OCI-LY3 (cell line): ENCODE results near the gene PKD1.
"Not testable (repeated sequence)": the region's sequence is repeated elsewhere in the genome, so short reads cannot be mapped to it uniquely, and the experiment has no call there.

ENCODE experiments used
- H2AFZ ChIP-seq: fragments of 200-600, 300-600 bp; shearing (Covaris generic); 2 replicates; pipeline ENCODE4 v1.6.0; 2014; ENCODE audit warnings: antibody characterized with exemption, low read depth, low read length
- H3K27ac ChIP-seq: fragments of 200-600, 300-600 bp; sonication (generic); 2 replicates; pipeline ENCODE4 v1.5.1; 2014; ENCODE audit warnings: mild to moderate bottlenecking, low read length, moderate library complexity, mixed read lengths
- H3K27me3 ChIP-seq: fragments of 200-600, 300-600 bp; sonication (generic); 2 replicates; pipeline ENCODE4 v1.6.1; 2014; ENCODE audit warnings: low read depth, low read length, mixed read lengths
- H3K36me3 ChIP-seq: fragments of 200-600, 300-600 bp; sonication (generic); replicated peaks from 2 replicates; pipeline ENCODE3; 2014; ENCODE audit warnings: low read depth, low read length, mixed read lengths
- H3K4me1 ChIP-seq: fragments of 300-600, 200-600 bp; sonication (generic); 2 replicates; pipeline ENCODE4 v1.6.1; 2014; ENCODE audit warnings: low read length, mixed read lengths
- H3K4me2 ChIP-seq: fragments of 200-600, 300-600 bp; sonication (generic); 2 replicates; pipeline ENCODE4 v1.6.1; 2014; ENCODE audit warnings: low read length, mixed read lengths
- H3K4me3 ChIP-seq: fragments of 300-600, 200-600 bp; sonication (generic); 2 replicates; pipeline ENCODE4 v1.5.1; 2014; ENCODE audit warnings: antibody characterized with exemption, mild to moderate bottlenecking, low read length, moderate library complexity
- H3K79me2 ChIP-seq: fragments of 300-600, 200-600 bp; shearing (Covaris generic); 2 replicates; pipeline ENCODE4 v1.6.1; 2014; ENCODE audit warnings: mild to moderate bottlenecking, low read length, mixed read lengths
- H3K9ac ChIP-seq: fragments of 300-600, 200-600 bp; shearing (Covaris generic); 2 replicates; pipeline ENCODE4 v1.6.0; 2014; ENCODE audit warnings: mild to moderate bottlenecking, low read length, moderate library complexity
- H3K9me3 ChIP-seq: fragments of 200-600, 300-600 bp; shearing (Covaris generic); 2 replicates; pipeline ENCODE4 v1.6.1; 2014; ENCODE audit warnings: low read length, mixed read lengths; ENCODE audit not compliant: insufficient read depth
- H4K20me1 ChIP-seq: fragments of 200-600, 300-600 bp; sonication (generic); 2 replicates; pipeline ENCODE4 v1.6.1; 2016; ENCODE audit warnings: low read length, mixed read lengths; ENCODE audit not compliant: insufficient read depth
- CTCF ChIP-seq: fragments of 200-600, 300-600 bp; sonication (generic); IDR thresholded peaks from 2 replicates; pipeline ENCODE4 v1.5.1; 2014; ENCODE audit warnings: antibody characterized with exemption, low read length, low read depth
- EZH2phosphoT487 ChIP-seq: fragments of 200-600 bp; shearing (Covaris generic); IDR thresholded peaks from 2 replicates; pipeline ENCODE4 v1.6.1; 2018; ENCODE audit warnings: antibody characterized with exemption, mixed run types, low read depth

The PKD1 gene

GRCh38 chr16:2122429-2122828 is 13.3 kb downstream of the PKD1 start:
- Histone ChIP-seq H3K4me1 (no peaks in the 10 kb centered on the region), H3K4me3 (no peak overlapping the region), H3K4me2 (no peak overlapping the region), H3K36me3 (no peaks in the 10 kb centered on the region), H2AFZ (no peak overlapping the region), H3K27me3 (no peaks in the 10 kb centered on the region), H3K27ac (no peak overlapping the region), H4K20me1 (peaks cover 5% of the 10 kb centered on the region), H3K9me3 (no peaks in the 10 kb centered on the region), H3K9ac (no peak overlapping the region), H3K79me2 (no peaks in the 10 kb centered on the region)
- TF ChIP-seq CTCF (no peak), EZH2phosphoT487 (no peak)

- H4K20me1 ChIP-seq = no peaks in the 10 kb centered on the region; the same call in 1 of the 2 replicates
- no peaks in the 10 kb centered on the region for H3K4me1 ChIP-seq
- H3K27ac ChIP-seq = no peak overlapping the region
- H3K9ac ChIP-seq = no peak overlapping the region
- no peak overlapping the region for H2AFZ ChIP-seq
- H3K4me2 ChIP-seq = peak overlapping the region; percentile 2; the same call in 1 of the 2 replicates
- TF ChIP-seq CTCF = no peak
- no peak for TF ChIP-seq EZH2phosphoT487
- no peaks in the 10 kb centered on the region for H3K27me3 ChIP-seq
- H3K79me2 ChIP-seq = no peaks in the 10 kb centered on the region
- H3K36me3 ChIP-seq = no peaks in the 10 kb centered on the region
- H3K9me3 ChIP-seq = no peaks in the 10 kb centered on the region
- H3K4me3 ChIP-seq = no peak overlapping the region
Observed at GRCh38 chr16:2121853-2122252, 13.8 kb downstream of the PKD1 start.

- H3K9ac ChIP-seq, H3K27ac ChIP-seq, H2AFZ ChIP-seq, H3K36me3 ChIP-seq, H3K9me3 ChIP-seq, H3K4me1 ChIP-seq, H3K4me3 ChIP-seq, H4K20me1 ChIP-seq, H3K79me2 ChIP-seq, H3K27me3 ChIP-seq: not testable (repeated sequence)
- peak overlapping the region; percentile 2; the same call in 1 of the 2 replicates for H3K4me2 ChIP-seq
- TF ChIP-seq CTCF = peak; percentile 50
Observed at GRCh38 chr16:2121325-2121724, 14.4 kb downstream of the PKD1 start.

GRCh38 chr16:2117960-2118722 is 17.6 kb downstream of the PKD1 start:
- H3K9ac ChIP-seq, H3K4me1 ChIP-seq, H3K36me3 ChIP-seq, H3K79me2 ChIP-seq, H3K27me3 ChIP-seq, H3K4me2 ChIP-seq, H3K9me3 ChIP-seq, H4K20me1 ChIP-seq, H3K27ac ChIP-seq, H3K4me3 ChIP-seq, H2AFZ ChIP-seq: not testable (repeated sequence)

GRCh38 chr16:2117341-2117740 is 18.4 kb downstream of the PKD1 start:
- H3K4me1 ChIP-seq, H3K27me3 ChIP-seq, H3K36me3 ChIP-seq, H3K9me3 ChIP-seq, H2AFZ ChIP-seq, H3K9ac ChIP-seq, H4K20me1 ChIP-seq, H3K27ac ChIP-seq, H3K4me2 ChIP-seq, H3K4me3 ChIP-seq, H3K79me2 ChIP-seq: not testable (repeated sequence)

GRCh38 chr16:2116428-2116827 is 19.3 kb downstream of the PKD1 start:
- H4K20me1 ChIP-seq, H3K4me1 ChIP-seq, H3K4me2 ChIP-seq, H3K27ac ChIP-seq, H3K9me3 ChIP-seq, H2AFZ ChIP-seq, H3K79me2 ChIP-seq, H3K9ac ChIP-seq, H3K36me3 ChIP-seq, H3K27me3 ChIP-seq, H3K4me3 ChIP-seq: not testable (repeated sequence)
